IgD-negative memory B cell (primary cell): Measurements from ENCODE around the gene NIBAN1. TPM values are rescaled to one million over a fixed set of nuclear protein-coding genes. Genes with fewer than 3 reads are reported as not detected.

ENCODE experiments used
- polyA plus RNA-seq: library from polyadenylated mRNA; unstranded; fragments of 300-500 nt; fragmentation: Illumina TruSeq; gene quantifications from one replicate; pipeline ENCODE4 v1.2.3, GENCODE V29; 2021

Gene NIBAN1
- polyA plus RNA-seq, 1 donor from 2014 or later: 8.7 TPM

Other genes with a start within 250 kb of the NIBAN1 start
- 7.9 TPM for gene EDEM3, start 219.7 kb downstream of the NIBAN1 start, polyA plus RNA-seq
- 28.3 TPM for gene RNF2, start 71.0 kb upstream of the NIBAN1 start, polyA plus RNA-seq
- gene TRMT1L, start 182.4 kb upstream of the NIBAN1 start, polyA plus RNA-seq: 22.5 TPM
- gene SWT1, start 182.7 kb upstream of the NIBAN1 start, polyA plus RNA-seq: 2.5 TPM